H9 (cell line): ENCODE data around the gene HDHD3. TPM values are rescaled to one million over a fixed set of nuclear protein-coding genes. Genes with fewer than 3 reads are reported as not detected.

Source experiments
- DNase-seq: peaks from one replicate; pipeline ENCODE4 v3.0.0-alpha.2; 2017
- H2AFZ ChIP-seq: one replicate; pipeline ENCODE4 v1.6.1; 2013; ENCODE audit warnings: mild to moderate bottlenecking, low read length, control low read depth, moderate library complexity
- H2AK5ac ChIP-seq: 2 replicates; pipeline ENCODE4 v1.6.1; 2013; ENCODE audit warnings: low read length, control low read depth, mixed read lengths; ENCODE audit not compliant: insufficient read length
- H2BK120ac ChIP-seq: one replicate; pipeline ENCODE4 v1.6.1; 2013; ENCODE audit warnings: low read depth, mild to moderate bottlenecking, low read length, control low read depth, inconsistent platforms; ENCODE audit not compliant: poor library complexity, severe bottlenecking
- H2BK12ac ChIP-seq: 2 replicates; pipeline ENCODE4 v1.6.1; 2013; ENCODE audit warnings: low read length, control low read depth, mixed read lengths, low read depth; ENCODE audit not compliant: insufficient read length
- H2BK15ac ChIP-seq: 2 replicates; pipeline ENCODE4 v1.6.1; 2013; ENCODE audit warnings: low read depth, low read length, control low read depth
- H2BK20ac ChIP-seq: one replicate; pipeline ENCODE4 v1.6.1; 2013; ENCODE audit warnings: low read depth, mild to moderate bottlenecking, low read length, control low read depth, inconsistent platforms; ENCODE audit not compliant: poor library complexity, severe bottlenecking
- H2BK5ac ChIP-seq: 2 replicates; pipeline ENCODE4 v1.6.1; 2013; ENCODE audit warnings: low read length, control low read depth, mixed read lengths; ENCODE audit not compliant: insufficient read length
- H3K14ac ChIP-seq: 2 replicates; pipeline ENCODE4 v1.6.1; 2013; ENCODE audit warnings: low read length, control low read depth; ENCODE audit not compliant: insufficient read depth
- H3K18ac ChIP-seq: 2 replicates; pipeline ENCODE4 v1.6.1; 2013; ENCODE audit warnings: low read depth, mild to moderate bottlenecking, mixed read lengths, low read length, control low read depth; ENCODE audit not compliant: insufficient read length
- H3K23ac ChIP-seq: 2 replicates; pipeline ENCODE4 v1.6.1; 2013; ENCODE audit warnings: low read length, control low read depth, mixed read lengths, low read depth; ENCODE audit not compliant: insufficient read length
- H3K23me2 ChIP-seq: 2 replicates; pipeline ENCODE4 v1.6.1; 2013; ENCODE audit warnings: low read depth, mild to moderate bottlenecking, mixed read lengths, low read length, control low read depth; ENCODE audit not compliant: insufficient read length, poor library complexity, severe bottlenecking
- H3K27ac ChIP-seq: 2 replicates; pipeline ENCODE4 v1.5.1; 2013; ENCODE audit warnings: low read length, control low read depth, mixed read lengths, low read depth; ENCODE audit not compliant: insufficient read length
- H3K27me3 ChIP-seq: 2 replicates; pipeline ENCODE4 v1.6.1; 2013; ENCODE audit warnings: low read length, control low read depth, inconsistent platforms; ENCODE audit not compliant: insufficient read depth
- H3K4ac ChIP-seq: 2 replicates; pipeline ENCODE4 v1.6.1; 2013; ENCODE audit warnings: low read depth, mild to moderate bottlenecking, control low read depth, inconsistent platforms, low read length, moderate library complexity
- H3K4me1 ChIP-seq: 2 replicates; pipeline ENCODE4 v1.6.1; 2013; ENCODE audit warnings: low read length, control low read depth, inconsistent platforms; ENCODE audit not compliant: insufficient read depth
- H3K4me2 ChIP-seq: 2 replicates; pipeline ENCODE4 v1.6.1; 2013; ENCODE audit warnings: low read length, control low read depth, mixed read lengths; ENCODE audit not compliant: insufficient read length, insufficient read depth
- H3K56ac ChIP-seq: 2 replicates; pipeline ENCODE4 v1.6.1; 2013; ENCODE audit warnings: low read depth, mild to moderate bottlenecking, mixed read lengths, low read length, control low read depth; ENCODE audit not compliant: insufficient read length
- H3K79me1 ChIP-seq: 2 replicates; pipeline ENCODE4 v1.6.1; 2013; ENCODE audit warnings: low read depth, mild to moderate bottlenecking, moderate library complexity, low read length, control low read depth, inconsistent platforms; ENCODE audit not compliant: insufficient read depth, poor library complexity, severe bottlenecking
- H3K79me2 ChIP-seq: 2 replicates; pipeline ENCODE4 v1.6.1; 2013; ENCODE audit warnings: low read length, control low read depth, inconsistent platforms; ENCODE audit not compliant: insufficient read depth
- H3K9ac ChIP-seq: 2 replicates; pipeline ENCODE4 v1.6.1; 2013; ENCODE audit warnings: low read length, control low read depth, mixed read lengths; ENCODE audit not compliant: insufficient read length; ENCODE audit errors: extremely low read depth
- H3K9me3 ChIP-seq: one replicate; pipeline ENCODE4 v1.6.1; 2013; ENCODE audit warnings: low read depth, low read length, inconsistent platforms; ENCODE audit not compliant: control insufficient read depth
- H3T11ph ChIP-seq: one replicate; pipeline ENCODE4 v1.6.1; 2013; ENCODE audit warnings: mild to moderate bottlenecking, low read length, control low read depth, inconsistent platforms
- H4K20me1 ChIP-seq: one replicate; pipeline ENCODE4 v1.6.1; 2013; ENCODE audit not compliant: control insufficient read depth, insufficient read length, insufficient read depth
- H4K5ac ChIP-seq: 2 replicates; pipeline ENCODE4 v1.6.1; 2013; ENCODE audit warnings: low read depth, mild to moderate bottlenecking, mixed read lengths, low read length, control low read depth; ENCODE audit not compliant: insufficient read length
- H4K8ac ChIP-seq: replicated peaks from 2 replicates; pipeline ENCODE4 v1.6.1; 2013; ENCODE audit warnings: low read length, control low read depth, mixed read lengths, low read depth; ENCODE audit not compliant: insufficient read length
- H4K91ac ChIP-seq: 2 replicates; pipeline ENCODE4 v1.6.1; 2013; ENCODE audit warnings: low read depth, mild to moderate bottlenecking, moderate library complexity, mixed read lengths, low read length, control low read depth; ENCODE audit not compliant: insufficient read length
- H3K27ac Mint-ChIP-seq, 3 experiments: 2 replicates in 2 of 3; 3 replicates in 1 of 3; pipeline ENCODE4 v1.8.0; 2020 to 2021; ENCODE audit warnings: mixed read lengths in 3 of 3, mild to moderate bottlenecking in 1 of 3, moderate library complexity in 1 of 3
- H3K27me3 Mint-ChIP-seq: 2 replicates; pipeline ENCODE4 v1.8.0; 2021; ENCODE audit warnings: low read depth, mild to moderate bottlenecking, moderate library complexity, mixed read lengths
- H3K36me3 Mint-ChIP-seq, 3 experiments: 2 replicates in 2 of 3; 3 replicates in 1 of 3; pipeline ENCODE4 v1.8.0; 2020 to 2021; ENCODE audit warnings: low read depth in 3 of 3, mixed read lengths in 3 of 3; ENCODE audit not compliant: insufficient read depth in 1 of 3
- H3K4me1 Mint-ChIP-seq, 2 experiments: 2 replicates each; pipeline ENCODE4 v1.8.0; 2020; ENCODE audit warnings: mixed read lengths in 2 of 2
- H3K4me3 Mint-ChIP-seq, 2 experiments: 2 replicates in 1 of 2; 3 replicates in 1 of 2; pipeline ENCODE4 v1.8.0; 2020 to 2021; ENCODE audit warnings: mild to moderate bottlenecking in 2 of 2, mixed read lengths in 2 of 2, moderate library complexity in 1 of 2
- H3K9me3 Mint-ChIP-seq, 2 experiments: 2 replicates in 1 of 2; 3 replicates in 1 of 2; pipeline ENCODE4 v1.8.0; 2020; ENCODE audit warnings: mild to moderate bottlenecking in 2 of 2, mixed read lengths in 2 of 2, moderate library complexity in 1 of 2
- CTCF ChIP-seq: fragments of 200-600 bp; sonication (generic); conservative IDR thresholded peaks from 3 replicates; pipeline ENCODE4 v1.8.0; 2021; ENCODE audit warnings: antibody characterized with exemption, mild to moderate bottlenecking
- WGBS: extraction: QIAGEN DNeasy Blood & Tissue Kit; methylation state at CpG from one replicate; pipeline ENCODE4 v1.1.7; 2013; ENCODE audit warnings: missing lambda C conversion rate, low lambda C conversion rate, mixed read lengths; ENCODE audit not compliant: insufficient read length; ENCODE audit errors: extremely low coverage; 5-methylcytosine and 5-hydroxymethylcytosine counted together
- total RNA-seq: library from RNA; stranded (reverse); gene quantifications from 2 replicates; pipeline ENCODE4 v1.2.1, GENCODE V29; 2021

HDHD3 gene
- total RNA-seq, 1 experiment from 2014 or later, result 10.9 TPM

GRCh38 chr9:113345671-113346070 lies 31.1 kb downstream of the HDHD3 start:
- TF ChIP-seq CTCF, result no peak
- H3K4me2 ChIP-seq, result no peak overlapping the region
- H4K5ac ChIP-seq, result no peak overlapping the region
- no peaks in the 10 kb centered on the region; the same call in 1 of the 2 replicates for H3K4me1 ChIP-seq
- no peak overlapping the region for H3K27ac Mint-ChIP-seq
- no peak overlapping the region for H4K91ac ChIP-seq
- peaks cover 54% of the 10 kb centered on the region for H3K27me3 Mint-ChIP-seq
- H2BK15ac ChIP-seq, result no peak overlapping the region
- no peak overlapping the region for H4K8ac ChIP-seq
- no peak overlapping the region for H3K4me3 Mint-ChIP-seq
- no peaks in the 10 kb centered on the region for H3K36me3 Mint-ChIP-seq
- no peak overlapping the region for H3K14ac ChIP-seq
- no peak overlapping the region for H2BK120ac ChIP-seq
- H3K79me2 ChIP-seq, result no peaks in the 10 kb centered on the region
- H3K4me1 Mint-ChIP-seq, result peaks cover 12 to 13% of the 10 kb centered on the region in 2 experiments
- H3K4ac ChIP-seq, result no peak overlapping the region
- H3K23me2 ChIP-seq, result peaks cover 9% of the 10 kb centered on the region
- H2BK5ac ChIP-seq, result no peak overlapping the region
- H3K56ac ChIP-seq, result no peak overlapping the region
- no peak overlapping the region for H2BK20ac ChIP-seq
- H3K9ac ChIP-seq, result no peak overlapping the region
- no peak overlapping the region for H3K23ac ChIP-seq
- no CpG with 5 or more reads among the region's 1 CpG for WGBS
- no peaks in the 10 kb centered on the region; a peak in 1 of 5 replicates for H3K9me3 Mint-ChIP-seq
- H3T11ph ChIP-seq, result no peak overlapping the region
- no peaks in the 10 kb centered on the region for H3K9me3 ChIP-seq
- no peak overlapping the region for H3K27ac ChIP-seq
- H3K79me1 ChIP-seq, result no peaks in the 10 kb centered on the region
- no peak overlapping the region for H2BK12ac ChIP-seq
- DNase-seq, result no peak
- H2AFZ ChIP-seq, result no peak overlapping the region
- H3K18ac ChIP-seq, result no peak overlapping the region
- H4K20me1 ChIP-seq, result no peaks in the 10 kb centered on the region
- H2AK5ac ChIP-seq, result no peak overlapping the region
- H3K27me3 ChIP-seq, result no peaks in the 10 kb centered on the region; the same call in 1 of the 2 replicates
